Measurements from ENCODE around the gene SCYGR4. TPM values are rescaled to one million over a fixed set of nuclear protein-coding genes. Genes with fewer than 3 reads are reported as not detected.

Gene SCYGR4
- total and polyA plus RNA-seq, 10 of the 15 experiments (the other 5 are each of a cell fraction or from before 2014, with no cell fraction given), result 0.11 TPM; not detected in 9

- no TSS peak for BruUV-seq (replicated peaks)
- no peak for DNase-seq (ENCODE audit: low read depth, low spot score)
- in situ Hi-C loops (cut with MboI) (no loop called here), intact Hi-C loops (cut with micrococcal nuclease; ENCODE audit: unreplicated experiment) (no loop called here)
- no peak overlapping the region for H3K27ac ChIP-seq (ENCODE audit: control insufficient read depth, insufficient read depth)
- no peak overlapping the region for H2AFZ ChIP-seq (ENCODE audit: control insufficient read depth, low read depth, low read length)
- RAD21 ChIA-PET (ENCODE audit: unreplicated experiment), result no interaction called here
- H3K9me3 ChIP-seq (replicated peaks; ENCODE audit: control insufficient read depth, insufficient read depth, low read length), result no peaks in the 10 kb centered on the region
- TF ChIP-seq HDAC2 (IDR thresholded peaks at IDR 0.05) (no peak), BHLHE40 (IDR thresholded peaks at IDR 0.05; ENCODE audit: borderline replicate concordance in 1 of 2, low read depth in 2 of 2, low read length in 1 of 2) (no peak), NR2F1 (conservative IDR thresholded peaks at IDR 0.05) (no peak), BCL11A (IDR thresholded peaks at IDR 0.05; ENCODE audit: low read depth, low read length) (no peak), EGR1 (IDR thresholded peaks at IDR 0.05; ENCODE audit: borderline replicate concordance in 1 of 2, low read depth in 2 of 2, low read length in 2 of 2) (no peak), POU2F2 (IDR thresholded peaks at IDR 0.05; ENCODE audit: borderline replicate concordance, low read depth, low read length) (no peak), TAF1 (IDR thresholded peaks at IDR 0.05; ENCODE audit: borderline replicate concordance, low read depth, low read length) (no peak), HDGF (IDR thresholded peaks at IDR 0.05) (no peak), PML (IDR thresholded peaks at IDR 0.05; ENCODE audit: low read length) (no peak), SRF (IDR thresholded peaks at IDR 0.05; ENCODE audit: low read depth in 2 of 2, low read length in 2 of 2) (no peak), CREB1 (IDR thresholded peaks at IDR 0.05; ENCODE audit: low read depth) (no peak), ZNF384 (IDR thresholded peaks at IDR 0.05; ENCODE audit: borderline replicate concordance, low read depth, low read length) (no peak)
- TF ChIP-seq, protein P1, sequence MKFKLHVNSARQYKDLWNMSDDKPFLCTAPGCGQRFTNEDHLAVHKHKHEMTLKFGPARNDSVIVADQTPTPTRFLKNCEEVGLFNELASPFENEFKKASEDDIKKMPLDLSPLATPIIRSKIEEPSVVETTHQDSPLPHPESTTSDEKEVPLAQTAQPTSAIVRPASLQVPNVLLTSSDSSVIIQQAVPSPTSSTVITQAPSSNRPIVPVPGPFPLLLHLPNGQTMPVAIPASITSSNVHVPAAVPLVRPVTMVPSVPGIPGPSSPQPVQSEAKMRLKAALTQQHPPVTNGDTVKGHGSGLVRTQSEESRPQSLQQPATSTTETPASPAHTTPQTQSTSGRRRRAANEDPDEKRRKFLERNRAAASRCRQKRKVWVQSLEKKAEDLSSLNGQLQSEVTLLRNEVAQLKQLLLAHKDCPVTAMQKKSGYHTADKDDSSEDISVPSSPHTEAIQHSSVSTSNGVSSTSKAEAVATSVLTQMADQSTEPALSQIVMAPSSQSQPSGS (IDR thresholded peaks at IDR 0.05; ENCODE audit: low read length), result no peak
- no peak overlapping the region for H3K4me3 ChIP-seq
- peak; percentile 23 for FAIRE-seq
- POLR2A ChIA-PET, result interaction anchor here (0.6 kb wide), 1 partner anchor 753 kb away, joined by 4 read pairs; no protein-coding TSS in a partner anchor
- ATAC-seq, result no peak
- no peaks in the 10 kb centered on the region for H3K27me3 ChIP-seq (replicated peaks in 1 of 2; ENCODE audit: control insufficient read depth in 2 of 2, insufficient read depth in 2 of 2, low read length in 1 of 2)
- H4K20me1 ChIP-seq (ENCODE audit: control insufficient read depth, insufficient read depth), result no peaks in the 10 kb centered on the region
- CTCF ChIA-PET, result interaction anchor here (0.9 kb wide), 1 partner anchor 61 kb away, joined by 3 read pairs; no protein-coding TSS in a partner anchor
- H3K4me2 ChIP-seq (ENCODE audit: control insufficient read depth, insufficient read depth), result no peak overlapping the region
- H3K9ac ChIP-seq (ENCODE audit: control insufficient read depth, insufficient read depth, low read length), result no peak overlapping the region
- H3K4me1 ChIP-seq (ENCODE audit: control insufficient read depth, insufficient read depth, low read length), result no peaks in the 10 kb centered on the region
- no peaks in the 10 kb centered on the region for H3K79me2 ChIP-seq (ENCODE audit: control insufficient read depth, insufficient read depth, low read length)
- no peaks in the 10 kb centered on the region for H3K36me3 ChIP-seq (ENCODE audit: control insufficient read depth in 2 of 2, insufficient read depth in 2 of 2, low read length in 1 of 2)
- SMC1A ChIA-PET (ENCODE audit: uncharacterized antibody, unreplicated experiment), result no interaction called here
These were observed 20.3 kb upstream of the SCYGR4 start for GRCh38 chr2:227597036-227597435.

All from GM12878 (cell line).